HepG2 (cell line): Measurements from ENCODE around the gene PSENEN. TPM values are rescaled to one million over a fixed set of nuclear protein-coding genes. Genes with fewer than 3 reads are reported as not detected.

Experiments
- DPF2 ChIP-seq: sonication (generic); formaldehyde crosslinking; IDR thresholded peaks from 2 replicates; pipeline ENCODE4 v1.4.0; 2020; ENCODE audit warnings: mild to moderate bottlenecking, low read depth, missing genetic modification reagents, borderline replicate concordance
- GABPA ChIP-seq, 2 experiments: IDR thresholded peaks; 2 replicates each; pipeline ENCODE4 v1.6.1; 2011 to 2016; ENCODE audit warnings: low read depth in 2 of 2, low read length in 1 of 2, missing biosample characterization in 1 of 2, missing genetic modification characterization in 1 of 2
- MZF1 ChIP-seq: sonication (generic); formaldehyde crosslinking; IDR thresholded peaks from 2 replicates; pipeline ENCODE4 v1.8.1; 2023; ENCODE audit warnings: mild to moderate bottlenecking, missing genetic modification reagents, borderline replicate concordance
- NFE2L2 ChIP-seq: fragments of 150-350 bp; IDR thresholded peaks from 2 replicates; pipeline ENCODE4 v1.6.1; 2014; ENCODE audit warnings: low read length
- NFYB ChIP-seq: sonication (generic); formaldehyde crosslinking; IDR thresholded peaks from 2 replicates; pipeline ENCODE4 v1.4.0; 2020; ENCODE audit warnings: missing genetic modification reagents
- PCBP1 ChIP-seq: fragments of 200-400 bp; formaldehyde crosslinking; IDR thresholded peaks from 2 replicates; pipeline ENCODE4 v1.6.1; 2017; ENCODE audit warnings: mild to moderate bottlenecking, low read depth, low read length, borderline replicate concordance
- PITX1 ChIP-seq: sonication (generic); formaldehyde crosslinking; IDR thresholded peaks from 2 replicates; pipeline ENCODE4 v1.5.1; 2020; ENCODE audit warnings: mild to moderate bottlenecking, missing genetic modification reagents
- SNAPC2 ChIP-seq: sonication (generic); formaldehyde crosslinking; IDR thresholded peaks from 2 replicates; pipeline ENCODE4 v1.8.1; 2022; ENCODE audit warnings: mild to moderate bottlenecking, missing genetic modification reagents
- TARDBP ChIP-seq: sonication (generic); formaldehyde crosslinking; IDR thresholded peaks from 2 replicates; pipeline ENCODE4 v1.8.0; 2022; ENCODE audit warnings: mild to moderate bottlenecking, missing genetic modification reagents
- TGIF2 ChIP-seq: IDR thresholded peaks from 2 replicates; pipeline ENCODE4 v1.6.1; 2016; ENCODE audit warnings: control low read depth, missing compliant biosample characterization
- ZFP82 ChIP-seq: sonication (generic); formaldehyde crosslinking; IDR thresholded peaks from 2 replicates; pipeline ENCODE4 v1.5.1; 2020; ENCODE audit warnings: mild to moderate bottlenecking, missing genetic modification reagents, borderline replicate concordance
- ZNF205 ChIP-seq: IDR thresholded peaks from 2 replicates; pipeline ENCODE4 v1.6.1; 2018; ENCODE audit warnings: missing biosample characterization, missing genetic modification reagents
- ZNF292 ChIP-seq: sonication (generic); formaldehyde crosslinking; IDR thresholded peaks from 2 replicates; pipeline ENCODE4 v1.8.1; 2022; ENCODE audit warnings: mild to moderate bottlenecking, low read depth, missing genetic modification reagents, borderline replicate concordance
- polyA plus RNA-seq, 8 experiments: library from polyadenylated mRNA; depleted of rRNA in 3 of 8; stranded (reverse) in 7 of 8; unstranded in 1 of 8; fragments of >200 nt; fragmentation: Illumina TruSeq in 4 of 8; extraction: Trizol in 4 of 8; gene quantifications; 2 replicates each; pipeline versions ENCODE4 v1.2.1 to v1.2.3, GENCODE V29; 2011 to 2016; ENCODE audit warnings: low read depth in 4 of 8, missing spikeins in 1 of 8, mixed read lengths in 1 of 8; ENCODE audit not compliant: insufficient read depth in 1 of 8
- total RNA-seq, 5 experiments: library from RNA; depleted of rRNA; stranded (reverse); fragments of >200 nt; fragmentation: Illumina TruSeq; extraction: Trizol; gene quantifications; 2 replicates each; pipeline ENCODE4 v1.2.3, GENCODE V29; 2016; ENCODE audit warnings: low read depth in 1 of 5
- TF ChIP-seq, protein P1 (sequence below): sonication (generic); formaldehyde crosslinking; IDR thresholded peaks from 2 replicates; pipeline ENCODE4 v1.5.0; 2020; ENCODE audit warnings: missing genetic modification reagents
- TF ChIP-seq, protein P2 (sequence below): sonication (generic); formaldehyde crosslinking; IDR thresholded peaks from 2 replicates; pipeline ENCODE4 v1.4.0; 2020; ENCODE audit warnings: missing genetic modification reagents, borderline replicate concordance
- TF ChIP-seq, protein P3 (sequence below): IDR thresholded peaks from 2 replicates; pipeline ENCODE4 v1.6.1; 2012; ENCODE audit warnings: low read depth, low read length, improper control_type of control experiment
- TF ChIP-seq, protein P4 (sequence below): sonication (generic); formaldehyde crosslinking; IDR thresholded peaks from 2 replicates; pipeline ENCODE4 v1.4.0; 2020; ENCODE audit warnings: missing genetic modification reagents, borderline replicate concordance

PSENEN gene
- total and polyA plus RNA-seq, 2 of the 13 experiments (the other 11 are each of a cell fraction or from before 2014, with no cell fraction given) = 16.9 to 34.2 TPM

DNA sequence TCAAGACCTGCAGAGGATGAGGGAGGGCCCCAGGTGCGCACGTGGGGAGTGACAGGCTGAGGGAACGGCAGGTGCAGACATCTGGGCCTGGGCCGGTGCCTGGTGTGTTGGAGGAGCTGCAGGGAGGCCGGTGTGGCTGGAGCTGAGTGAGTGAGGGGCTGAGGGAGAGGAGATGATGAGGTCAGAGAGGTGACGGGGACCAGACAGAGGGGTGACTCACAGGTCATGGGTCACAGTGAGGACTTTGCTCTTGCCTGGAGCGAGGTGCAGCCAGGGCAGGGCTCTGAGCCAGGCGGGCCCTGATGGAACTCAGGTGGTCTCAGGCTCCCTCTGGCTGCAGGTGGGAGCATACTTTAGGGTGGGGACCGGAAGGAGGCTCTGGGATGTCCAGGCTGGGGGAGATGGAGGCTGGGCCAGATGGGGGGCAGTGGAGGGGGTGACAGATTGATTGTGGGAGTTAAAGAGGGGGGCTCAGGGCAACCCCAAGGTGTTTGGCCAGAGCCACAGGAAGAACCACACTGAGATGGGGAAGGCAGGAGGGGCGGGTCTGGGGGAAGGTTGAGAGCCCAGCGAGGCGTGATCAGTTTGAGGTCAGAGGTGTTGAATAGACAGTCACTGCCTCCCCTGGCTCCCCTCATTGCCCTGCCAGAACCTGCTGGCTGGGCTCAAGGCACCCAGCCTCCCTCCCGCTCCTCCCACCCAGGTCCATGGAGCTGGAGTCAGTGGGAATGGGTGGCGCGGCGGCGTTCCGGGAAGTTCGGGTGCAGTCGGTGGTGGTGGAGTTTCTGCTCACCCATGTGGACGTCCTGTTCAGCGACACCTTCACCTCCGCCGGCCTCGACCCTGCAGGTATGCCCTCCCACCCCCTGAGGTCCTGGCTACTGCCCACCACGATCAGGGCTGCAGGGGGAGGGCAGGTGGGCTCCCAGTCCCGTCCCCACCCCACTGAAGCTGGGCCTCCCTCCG, 38.3 kb downstream of the PSENEN start (continued):
- TF ChIP-seq SNAPC2 (CRISPR knock-in tag) (no peak), NFYB (CRISPR knock-in tag) (no peak), ZNF292 (CRISPR knock-in tag) (no peak), NFE2L2 (no peak), ZFP82 (CRISPR knock-in tag) (no peak), PITX1 (CRISPR knock-in tag) (no peak), PCBP1 (no peak), DPF2 (CRISPR knock-in tag) (no peak), GABPA (IDR thresholded peaks at IDR 0.05; ENCODE audit: low read depth, low read length) (no peak), GABPA (CRISPR knock-in tag; IDR thresholded peaks at IDR 0.05; ENCODE audit: low read depth) (peak; percentile 32; the same call in 1 of the 2 replicates), MZF1 (CRISPR knock-in tag) (no peak), TARDBP (CRISPR knock-in tag) (no peak), TGIF2 (CRISPR knock-in tag) (no peak), ZNF205 (CRISPR knock-in tag) (no peak)
- TF ChIP-seq, protein P1, sequence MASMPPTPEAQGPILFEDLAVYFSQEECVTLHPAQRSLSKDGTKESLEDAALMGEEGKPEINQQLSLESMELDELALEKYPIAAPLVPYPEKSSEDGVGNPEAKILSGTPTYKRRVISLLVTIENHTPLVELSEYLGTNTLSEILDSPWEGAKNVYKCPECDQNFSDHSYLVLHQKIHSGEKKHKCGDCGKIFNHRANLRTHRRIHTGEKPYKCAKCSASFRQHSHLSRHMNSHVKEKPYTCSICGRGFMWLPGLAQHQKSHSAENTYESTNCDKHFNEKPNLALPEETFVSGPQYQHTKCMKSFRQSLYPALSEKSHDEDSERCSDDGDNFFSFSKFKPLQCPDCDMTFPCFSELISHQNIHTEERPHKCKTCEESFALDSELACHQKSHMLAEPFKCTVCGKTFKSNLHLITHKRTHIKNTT (CRISPR knock-in tag) = no peak
- TF ChIP-seq, protein P2, sequence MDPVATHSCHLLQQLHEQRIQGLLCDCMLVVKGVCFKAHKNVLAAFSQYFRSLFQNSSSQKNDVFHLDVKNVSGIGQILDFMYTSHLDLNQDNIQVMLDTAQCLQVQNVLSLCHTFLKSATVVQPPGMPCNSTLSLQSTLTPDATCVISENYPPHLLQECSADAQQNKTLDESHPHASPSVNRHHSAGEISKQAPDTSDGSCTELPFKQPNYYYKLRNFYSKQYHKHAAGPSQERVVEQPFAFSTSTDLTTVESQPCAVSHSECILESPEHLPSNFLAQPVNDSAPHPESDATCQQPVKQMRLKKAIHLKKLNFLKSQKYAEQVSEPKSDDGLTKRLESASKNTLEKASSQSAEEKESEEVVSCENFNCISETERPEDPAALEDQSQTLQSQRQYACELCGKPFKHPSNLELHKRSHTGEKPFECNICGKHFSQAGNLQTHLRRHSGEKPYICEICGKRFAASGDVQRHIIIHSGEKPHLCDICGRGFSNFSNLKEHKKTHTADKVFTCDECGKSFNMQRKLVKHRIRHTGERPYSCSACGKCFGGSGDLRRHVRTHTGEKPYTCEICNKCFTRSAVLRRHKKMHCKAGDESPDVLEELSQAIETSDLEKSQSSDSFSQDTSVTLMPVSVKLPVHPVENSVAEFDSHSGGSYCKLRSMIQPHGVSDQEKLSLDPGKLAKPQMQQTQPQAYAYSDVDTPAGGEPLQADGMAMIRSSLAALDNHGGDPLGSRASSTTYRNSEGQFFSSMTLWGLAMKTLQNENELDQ (CRISPR knock-in tag) = no peak
- TF ChIP-seq, protein P3, sequence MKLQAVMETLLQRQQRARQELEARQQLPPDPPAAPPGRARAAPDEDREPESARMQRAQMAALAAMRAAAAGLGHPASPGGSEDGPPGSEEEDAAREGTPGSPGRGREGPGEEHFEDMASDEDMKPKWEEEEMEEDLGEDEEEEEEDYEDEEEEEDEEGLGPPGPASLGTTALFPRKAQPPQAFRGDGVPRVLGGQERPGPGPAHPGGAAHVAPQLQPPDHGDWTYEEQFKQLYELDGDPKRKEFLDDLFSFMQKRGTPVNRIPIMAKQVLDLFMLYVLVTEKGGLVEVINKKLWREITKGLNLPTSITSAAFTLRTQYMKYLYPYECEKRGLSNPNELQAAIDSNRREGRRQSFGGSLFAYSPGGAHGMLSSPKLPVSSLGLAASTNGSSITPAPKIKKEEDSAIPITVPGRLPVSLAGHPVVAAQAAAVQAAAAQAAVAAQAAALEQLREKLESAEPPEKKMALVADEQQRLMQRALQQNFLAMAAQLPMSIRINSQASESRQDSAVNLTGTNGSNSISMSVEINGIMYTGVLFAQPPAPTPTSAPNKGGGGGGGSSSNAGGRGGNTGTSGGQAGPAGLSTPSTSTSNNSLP = no peak
- TF ChIP-seq, protein P4, sequence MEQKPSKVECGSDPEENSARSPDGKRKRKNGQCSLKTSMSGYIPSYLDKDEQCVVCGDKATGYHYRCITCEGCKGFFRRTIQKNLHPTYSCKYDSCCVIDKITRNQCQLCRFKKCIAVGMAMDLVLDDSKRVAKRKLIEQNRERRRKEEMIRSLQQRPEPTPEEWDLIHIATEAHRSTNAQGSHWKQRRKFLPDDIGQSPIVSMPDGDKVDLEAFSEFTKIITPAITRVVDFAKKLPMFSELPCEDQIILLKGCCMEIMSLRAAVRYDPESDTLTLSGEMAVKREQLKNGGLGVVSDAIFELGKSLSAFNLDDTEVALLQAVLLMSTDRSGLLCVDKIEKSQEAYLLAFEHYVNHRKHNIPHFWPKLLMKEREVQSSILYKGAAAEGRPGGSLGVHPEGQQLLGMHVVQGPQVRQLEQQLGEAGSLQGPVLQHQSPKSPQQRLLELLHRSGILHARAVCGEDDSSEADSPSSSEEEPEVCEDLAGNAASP (CRISPR knock-in tag) = no peak
